HG03103 (cell line): ENCODE results near the gene ST8SIA6.

Source experiments
- ATAC-seq: cut with Tn5 transposase; IDR thresholded peaks from one replicate; pipeline ENCODE4 v1.9.1; 2021; ENCODE audit warnings: low read depth; ENCODE audit not compliant: unreplicated experiment

The ST8SIA6 gene

GRCh38 chr10:17276756-17277424 lies 177.5 kb downstream of the ST8SIA6 start:
- ATAC-seq: no peak

GRCh38 chr10:17273403-17273802 lies 181.0 kb downstream of the ST8SIA6 start:
- ATAC-seq: no peak

GRCh38 chr10:17272648-17273047 lies 181.7 kb downstream of the ST8SIA6 start:
- ATAC-seq: no peak
